GM12873 (cell line): ENCODE measurements around the gene PABPC1L.

ENCODE experiments used
- TF ChIP-seq, protein P1 (sequence below): IDR thresholded peaks from 2 replicates; pipeline ENCODE4 v1.5.1; 2012; ENCODE audit warnings: low read depth, mild to moderate bottlenecking, moderate library complexity, low read length, control low read depth; ENCODE audit not compliant: insufficient read depth; ENCODE audit errors: missing control alignments

PABPC1L gene

DNA sequence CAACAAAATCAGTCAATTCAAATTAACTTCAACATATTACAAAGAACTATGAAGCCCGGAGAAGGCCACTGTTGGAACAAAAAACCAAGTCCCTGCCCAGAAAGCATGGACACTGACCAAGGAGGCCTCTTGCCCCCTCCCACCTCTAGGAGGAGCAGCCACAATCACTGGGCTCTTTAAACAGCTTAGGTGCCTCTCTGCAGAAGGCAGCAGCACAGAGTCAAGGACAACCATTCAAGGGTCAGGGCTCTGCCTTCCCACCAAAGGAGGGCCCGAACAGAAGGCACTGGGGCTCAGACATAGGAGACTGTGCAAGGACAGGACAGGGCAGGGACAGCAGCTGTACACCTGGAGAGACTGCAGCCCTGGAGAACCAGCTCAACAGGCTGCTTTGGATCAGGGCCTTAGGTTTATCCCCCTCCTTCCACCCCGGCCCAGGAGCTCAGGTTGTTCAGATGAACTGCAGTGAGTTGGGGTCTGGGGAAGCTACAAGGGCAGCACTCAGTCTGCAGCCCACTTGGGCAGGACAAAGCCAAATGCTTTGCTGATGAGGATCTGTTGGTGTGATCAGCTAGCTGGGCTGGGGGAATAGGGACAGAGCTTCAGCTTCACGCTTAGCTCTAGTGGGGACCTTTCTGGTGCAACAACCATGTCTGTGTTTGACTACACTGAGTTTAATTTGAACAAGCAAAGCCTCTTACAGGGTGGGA lies 32.6 kb downstream of the PABPC1L start:
- TF ChIP-seq, protein P1, sequence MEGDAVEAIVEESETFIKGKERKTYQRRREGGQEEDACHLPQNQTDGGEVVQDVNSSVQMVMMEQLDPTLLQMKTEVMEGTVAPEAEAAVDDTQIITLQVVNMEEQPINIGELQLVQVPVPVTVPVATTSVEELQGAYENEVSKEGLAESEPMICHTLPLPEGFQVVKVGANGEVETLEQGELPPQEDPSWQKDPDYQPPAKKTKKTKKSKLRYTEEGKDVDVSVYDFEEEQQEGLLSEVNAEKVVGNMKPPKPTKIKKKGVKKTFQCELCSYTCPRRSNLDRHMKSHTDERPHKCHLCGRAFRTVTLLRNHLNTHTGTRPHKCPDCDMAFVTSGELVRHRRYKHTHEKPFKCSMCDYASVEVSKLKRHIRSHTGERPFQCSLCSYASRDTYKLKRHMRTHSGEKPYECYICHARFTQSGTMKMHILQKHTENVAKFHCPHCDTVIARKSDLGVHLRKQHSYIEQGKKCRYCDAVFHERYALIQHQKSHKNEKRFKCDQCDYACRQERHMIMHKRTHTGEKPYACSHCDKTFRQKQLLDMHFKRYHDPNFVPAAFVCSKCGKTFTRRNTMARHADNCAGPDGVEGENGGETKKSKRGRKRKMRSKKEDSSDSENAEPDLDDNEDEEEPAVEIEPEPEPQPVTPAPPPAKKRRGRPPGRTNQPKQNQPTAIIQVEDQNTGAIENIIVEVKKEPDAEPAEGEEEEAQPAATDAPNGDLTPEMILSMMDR = no peak

DNA sequence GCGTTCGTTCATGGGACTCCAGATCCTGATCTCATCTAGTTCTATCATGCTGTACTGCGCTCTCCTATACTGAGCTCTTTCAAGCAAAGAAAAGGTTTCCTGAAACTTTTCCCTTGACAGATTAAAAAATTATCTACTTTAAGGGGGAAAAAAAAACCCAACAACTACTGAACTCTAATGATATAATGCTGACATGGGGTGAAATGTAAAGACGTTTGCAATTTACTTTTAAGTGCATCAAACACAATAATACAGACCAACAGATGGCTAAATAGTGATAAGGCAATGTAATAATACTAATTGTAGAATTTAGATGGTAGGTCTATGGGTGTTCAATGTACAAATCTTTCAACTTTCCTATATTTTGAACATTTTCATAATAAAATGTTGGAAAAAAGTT lies 34.0 kb downstream of the PABPC1L start:
- TF ChIP-seq, protein P1 = no peak

DNA sequence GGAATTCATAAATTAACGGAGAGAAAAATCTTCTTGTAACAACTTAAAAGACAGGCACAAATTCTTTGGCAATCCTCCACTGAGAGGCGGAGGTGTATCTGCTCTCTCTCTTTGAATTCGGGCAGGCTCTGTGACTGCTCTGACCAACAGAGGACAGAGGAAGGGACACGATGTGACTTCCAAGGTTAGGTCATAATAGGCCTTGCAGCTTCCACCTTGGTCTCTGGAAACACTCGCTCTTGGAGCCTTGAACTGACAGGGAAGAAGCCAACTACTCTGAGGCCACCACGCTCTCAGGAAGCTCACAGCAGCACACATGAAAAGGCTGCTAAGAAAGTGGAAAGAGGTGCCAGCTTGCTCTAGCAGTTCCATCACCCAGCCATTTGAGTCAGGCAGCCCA lies 35.4 kb downstream of the PABPC1L start:
- TF ChIP-seq, protein P1 = no peak

DNA sequence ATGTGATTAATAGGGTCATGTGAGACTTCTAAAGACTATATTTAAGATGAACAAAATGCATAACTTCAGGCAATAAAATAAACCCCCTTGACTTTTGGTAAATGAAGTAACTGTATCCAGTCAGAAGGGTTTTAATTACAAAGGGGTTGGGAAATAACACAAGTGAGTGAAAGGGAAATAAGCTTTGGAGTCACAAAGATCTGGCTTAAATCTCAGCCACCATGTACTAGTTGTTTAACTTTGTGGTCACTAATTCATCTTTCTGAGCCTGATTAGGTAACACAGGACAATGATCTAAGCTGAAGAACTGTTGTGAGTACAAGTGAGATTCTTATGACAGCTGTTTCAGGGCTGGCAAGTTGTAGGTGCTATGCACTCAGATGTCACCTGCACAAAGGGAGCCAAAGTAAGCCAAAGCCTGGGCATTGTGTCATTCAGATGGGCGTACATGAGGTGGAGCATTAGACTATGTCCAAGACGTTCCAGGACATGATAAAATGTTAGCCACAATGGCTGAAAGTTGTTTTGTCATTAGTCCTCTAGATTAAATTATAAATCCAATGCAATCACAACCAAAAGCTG lies 36.5 kb downstream of the PABPC1L start:
- TF ChIP-seq, protein P1 = no peak

DNA sequence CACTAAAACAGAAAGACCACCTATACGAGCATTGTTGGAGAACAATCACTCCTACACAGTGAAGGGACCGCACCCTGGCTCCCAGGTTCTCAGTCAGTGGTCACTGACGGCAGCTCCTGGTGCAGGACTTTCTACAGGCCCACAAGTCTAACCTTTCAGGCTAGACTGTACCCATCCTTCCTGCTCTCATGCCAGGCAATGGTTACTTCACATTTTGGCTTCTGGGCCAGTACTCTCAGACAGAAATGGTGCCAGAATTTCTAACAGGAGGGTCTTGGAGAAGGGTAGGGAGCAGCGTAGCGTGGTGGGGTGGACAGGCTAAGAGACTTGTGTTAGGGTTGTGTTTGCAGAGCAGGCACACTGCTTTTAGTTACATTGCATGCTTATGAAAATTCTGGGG lies 38.2 kb downstream of the PABPC1L start:
- TF ChIP-seq, protein P1 = no peak

DNA sequence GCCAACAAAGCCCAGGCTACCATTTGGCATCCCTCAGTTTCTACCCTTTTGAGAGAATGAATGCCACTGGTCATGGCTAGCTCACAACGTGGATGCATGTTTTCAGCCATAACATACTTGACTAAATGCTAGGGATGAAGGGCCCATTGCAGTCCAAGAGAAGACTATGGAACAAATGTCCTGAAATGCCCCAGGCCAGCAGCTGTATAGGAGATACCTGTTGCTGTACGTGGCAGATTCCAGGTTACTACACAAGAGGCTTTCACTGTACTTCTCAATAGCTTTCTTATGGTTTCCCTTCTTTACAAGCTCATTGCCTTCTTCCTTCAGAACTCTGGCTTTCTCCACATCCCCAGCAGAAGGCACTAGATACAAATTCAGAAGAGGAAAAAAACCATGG lies 38.7 kb downstream of the PABPC1L start:
- TF ChIP-seq, protein P1 = no peak

DNA sequence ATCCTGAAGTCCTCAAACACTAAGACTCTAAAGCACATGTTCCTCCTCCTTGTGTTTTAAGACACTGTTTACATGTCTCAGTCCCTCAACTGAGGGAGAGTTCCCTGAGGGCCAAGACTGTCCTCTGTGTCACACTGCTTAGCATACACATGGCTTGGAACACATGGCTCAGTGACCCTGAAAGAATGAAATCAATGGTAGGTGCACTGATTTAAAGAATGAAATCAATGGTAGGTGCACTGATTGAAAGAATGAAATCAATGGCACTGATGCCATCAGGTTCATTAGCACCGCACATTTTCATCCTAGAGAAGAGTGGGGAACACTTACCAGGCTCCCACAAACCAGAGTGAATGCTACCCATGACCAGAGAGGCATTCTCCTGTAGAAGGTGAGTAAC lies 40.5 kb downstream of the PABPC1L start:
- TF ChIP-seq, protein P1 = no peak
